GM21390 (cell line): ENCODE data around the gene ADAT3.
"Not testable (repeated sequence)": the region's sequence is repeated elsewhere in the genome, so short reads cannot be mapped to it uniquely, and the experiment has no call there.

Experiments
- ATAC-seq: cut with Tn5 transposase; IDR thresholded peaks from one replicate; pipeline ENCODE4 v1.9.1; 2021; ENCODE audit not compliant: unreplicated experiment

Gene ADAT3

GRCh38 chr19:1882786-1883692 is 22.2 kb upstream of the ADAT3 start:
- no peak for ATAC-seq

- no peak for ATAC-seq
Observed at GRCh38 chr19:1883784-1884183, 21.4 kb upstream of the ADAT3 start.

GRCh38 chr19:1884291-1884718 is 20.9 kb upstream of the ADAT3 start:
- ATAC-seq, result no peak

DNA sequence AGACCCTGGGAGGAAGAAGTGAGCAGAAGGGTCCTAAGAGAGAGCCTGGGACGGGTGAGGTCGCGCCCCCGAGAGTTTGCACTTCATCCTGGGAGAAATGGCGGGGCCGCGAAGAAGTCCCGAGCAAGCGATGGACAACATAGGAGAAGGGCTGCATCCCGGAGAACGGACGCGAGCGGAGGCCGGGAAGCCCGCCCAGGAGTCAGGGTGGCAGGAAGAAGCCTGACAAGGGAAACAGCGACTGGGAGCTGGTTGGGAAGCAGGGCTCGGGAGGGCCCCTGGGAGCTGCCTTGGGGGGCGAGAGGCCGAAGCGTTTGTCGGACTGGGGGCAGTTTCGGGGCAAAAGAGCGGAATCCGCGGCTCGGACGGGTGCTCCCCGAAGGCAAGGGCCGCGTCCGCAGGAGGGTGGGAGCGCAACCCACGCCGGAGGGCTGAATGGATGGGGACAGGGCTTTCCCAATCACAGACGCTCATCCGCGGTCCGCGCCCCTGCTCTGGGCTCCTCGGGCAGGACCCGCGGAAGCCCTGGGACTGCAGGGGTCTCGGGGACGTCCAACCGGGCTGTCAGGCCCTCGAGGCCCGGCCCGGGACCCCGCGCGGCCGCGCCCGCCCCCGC is 20.4 kb upstream of the ADAT3 start:
- peak; percentile 13 for ATAC-seq

DNA sequence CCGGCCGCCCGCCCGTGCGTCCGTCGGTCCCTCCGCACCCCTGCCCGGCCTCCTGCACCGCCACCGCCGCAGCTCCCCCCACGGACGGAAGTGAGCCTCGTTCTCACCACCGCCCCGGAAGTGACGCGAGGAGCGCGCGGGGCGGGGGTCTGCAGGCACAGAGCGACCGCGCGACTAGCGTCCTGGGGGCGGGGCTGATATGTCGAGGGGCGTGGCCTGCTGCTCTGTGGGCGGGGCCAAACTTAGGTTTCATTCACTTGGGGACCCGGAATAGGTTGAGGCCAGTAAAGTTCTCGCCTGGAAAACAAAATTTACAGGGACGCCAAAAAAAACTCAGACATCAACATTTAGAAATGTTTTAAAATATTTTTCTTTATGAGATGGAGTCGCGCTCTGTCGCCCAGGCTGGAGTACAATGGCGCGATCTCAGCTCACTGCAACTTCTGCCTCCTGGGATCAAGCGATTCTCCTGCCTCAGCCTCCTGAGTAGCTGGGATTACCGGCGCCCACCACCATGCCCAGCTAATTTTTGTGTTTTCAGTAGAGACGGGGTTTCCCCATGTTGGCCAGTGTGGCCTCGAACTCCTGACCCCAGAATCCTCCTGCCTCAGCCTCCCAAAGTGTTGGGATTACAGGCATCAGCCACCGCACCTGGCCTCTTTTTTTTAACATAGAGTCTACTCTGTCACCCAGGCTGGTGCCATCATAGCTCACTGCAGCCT is 19.6 kb upstream of the ADAT3 start, which contains the start of gene ABHD17A:
Gene ABHD17A (minus strand): TSS at position 99 of the 722 bp plus-strand sequence. CDS start 3,930 bp downstream, outside the sequence.
- ATAC-seq, result peak; percentile 68

DNA sequence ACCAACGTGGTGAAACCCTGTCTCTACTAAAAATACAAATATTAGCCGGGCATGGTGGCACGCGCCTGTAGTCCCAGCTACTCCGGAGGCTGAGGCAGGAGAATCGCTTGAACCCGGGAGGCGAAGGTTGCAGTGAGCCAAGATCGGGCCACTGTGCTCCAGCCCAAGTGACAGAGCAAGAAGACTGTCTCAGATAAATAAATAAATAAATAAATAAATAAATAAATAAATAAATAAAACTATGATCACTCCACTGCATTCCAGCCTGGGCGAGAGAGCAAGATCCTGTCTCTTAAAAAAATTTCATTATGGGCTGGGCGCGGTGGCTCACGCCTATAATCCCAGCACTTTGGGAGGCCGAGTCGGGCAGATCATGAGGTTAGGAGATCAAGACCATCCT is 18.8 kb upstream of the ADAT3 start:
- not testable (repeated sequence) for ATAC-seq

DNA sequence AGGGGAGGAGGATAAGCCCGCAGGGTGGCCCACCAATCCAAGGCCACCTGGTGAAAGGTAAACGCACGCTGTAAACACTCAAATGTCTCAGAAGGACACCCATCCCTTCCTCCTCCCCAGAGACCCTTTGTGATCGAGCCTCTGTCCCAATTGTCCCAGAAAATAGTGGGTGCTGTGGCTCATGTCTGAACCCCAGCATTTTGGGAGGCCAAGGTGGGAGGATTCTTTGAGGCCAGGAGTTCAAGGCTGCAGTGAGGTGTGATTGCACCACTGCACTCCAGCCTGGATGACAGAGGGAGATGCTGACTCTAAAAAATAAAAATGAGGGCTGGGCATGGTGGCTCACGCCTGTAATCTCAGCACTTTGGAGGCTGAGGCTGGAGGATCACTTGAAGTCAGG is 16.8 kb upstream of the ADAT3 start:
- ATAC-seq, result no peak

- no peak for ATAC-seq
Observed at GRCh38 chr19:1889907-1890306, 15.3 kb upstream of the ADAT3 start.

- no peak for ATAC-seq
Observed at GRCh38 chr19:1893791-1894190, 11.4 kb upstream of the ADAT3 start.

DNA sequence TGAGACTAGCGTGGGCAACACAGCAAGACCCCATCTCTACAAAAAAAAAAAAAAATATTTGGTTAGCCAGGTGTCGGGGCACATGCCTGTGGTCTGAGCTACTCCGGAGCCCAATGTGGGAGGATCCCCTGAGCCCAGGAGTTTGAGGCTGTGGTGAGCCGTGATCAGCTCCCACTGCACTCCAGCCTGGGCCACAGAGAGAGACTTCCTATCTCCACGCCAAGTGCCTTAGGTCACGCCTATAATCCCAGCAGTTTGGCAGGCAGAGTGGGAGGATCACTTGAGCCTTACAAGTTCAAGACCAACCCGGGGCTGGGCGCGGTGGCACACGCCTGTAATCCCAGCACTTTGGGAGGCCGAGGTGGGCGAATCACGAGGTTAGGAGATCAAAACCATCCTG is 8.7 kb upstream of the ADAT3 start:
- ATAC-seq, result no peak

DNA sequence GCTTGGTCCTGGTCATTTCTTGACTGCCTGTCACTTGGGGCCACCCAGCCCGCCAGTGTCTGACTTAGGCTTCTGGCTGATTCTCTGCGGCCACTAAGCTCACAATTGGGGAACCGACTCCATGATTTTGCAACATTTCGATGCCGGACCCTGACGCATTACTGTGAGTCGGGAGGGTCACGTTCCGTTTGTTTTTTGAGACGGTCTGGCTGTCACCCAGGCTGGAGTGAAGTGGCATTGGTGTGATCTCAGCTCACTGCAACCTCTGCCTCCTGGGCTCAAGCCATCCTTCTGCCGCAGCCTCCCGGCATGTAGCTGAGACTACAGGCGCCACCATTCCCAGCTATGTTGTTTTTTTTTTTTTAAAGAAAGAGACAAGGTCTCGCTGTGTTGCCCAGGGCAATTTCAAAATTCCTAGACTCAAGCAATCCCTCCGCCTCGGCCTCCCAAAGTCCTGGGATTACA is 3.2 kb upstream of the ADAT3 start:
- ATAC-seq, result no peak

DNA sequence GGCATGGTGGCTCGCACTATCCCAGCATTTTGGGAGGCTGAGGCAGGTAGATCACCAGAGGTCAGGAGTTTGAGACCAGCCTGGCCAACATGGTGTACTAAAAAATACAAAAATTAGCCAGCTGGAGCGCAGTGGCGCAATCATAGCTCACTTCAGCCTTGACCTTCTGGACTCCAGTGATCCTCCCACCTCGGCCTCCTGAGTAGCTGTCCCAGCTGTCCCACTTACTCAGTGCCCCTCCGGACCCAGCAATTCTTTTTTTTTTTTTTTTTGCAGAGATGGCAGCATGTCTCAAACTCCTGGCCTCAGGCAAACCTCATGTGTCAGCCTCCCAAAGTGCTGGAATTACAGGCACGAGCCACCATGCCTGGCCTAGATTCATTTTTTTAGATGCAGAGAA is 2.3 kb upstream of the ADAT3 start:
- no peak for ATAC-seq

DNA sequence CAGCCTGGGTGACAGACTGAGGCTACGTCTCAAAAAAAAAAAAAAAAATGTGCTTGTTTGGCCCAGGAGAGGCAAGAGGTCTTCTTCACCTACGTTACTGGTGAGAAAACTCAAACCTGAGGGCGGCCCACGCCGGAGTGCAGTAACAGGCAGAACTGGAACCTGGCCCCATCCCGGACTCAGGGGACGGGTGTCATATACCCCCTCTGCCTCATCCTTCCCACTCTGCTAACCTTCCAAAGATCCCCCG is 414 bp upstream of the ADAT3 start:
- peak; percentile 7 for ATAC-seq

GRCh38 chr19:1905863-1906375 is 720 bp downstream of the ADAT3 start:
- no peak for ATAC-seq

DNA sequence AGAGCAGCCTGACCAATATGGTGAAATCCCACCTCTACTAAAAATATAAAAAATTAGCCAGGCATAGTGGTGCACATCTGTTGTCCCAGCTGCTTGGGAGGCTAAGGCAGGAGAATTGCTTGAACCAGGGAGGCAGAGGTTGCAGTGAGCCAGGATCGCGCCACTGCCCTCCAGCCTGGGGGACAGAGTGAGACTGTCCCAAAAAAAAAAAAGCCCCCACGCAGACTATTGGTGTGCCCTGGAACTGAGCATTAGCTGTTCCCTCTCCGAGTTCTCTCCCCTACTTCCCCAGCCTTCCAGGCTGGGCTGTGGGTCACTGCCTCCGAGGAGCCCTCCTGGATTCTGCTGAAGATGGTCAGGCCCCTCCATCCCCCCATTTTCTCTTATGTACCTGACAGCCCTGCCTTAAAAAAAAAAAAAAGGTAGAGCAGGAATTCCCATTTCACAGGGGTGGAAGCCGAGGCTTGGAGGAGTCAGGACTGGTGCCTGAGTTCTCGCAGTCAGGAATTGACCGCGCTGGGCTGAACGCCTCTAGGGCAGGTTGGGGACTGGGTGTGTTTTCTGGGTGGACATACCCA is 1.9 kb downstream of the ADAT3 start:
- ATAC-seq, result no peak

GRCh38 chr19:1907563-1908363 is 2.6 kb downstream of the ADAT3 start:
- no peak for ATAC-seq

DNA sequence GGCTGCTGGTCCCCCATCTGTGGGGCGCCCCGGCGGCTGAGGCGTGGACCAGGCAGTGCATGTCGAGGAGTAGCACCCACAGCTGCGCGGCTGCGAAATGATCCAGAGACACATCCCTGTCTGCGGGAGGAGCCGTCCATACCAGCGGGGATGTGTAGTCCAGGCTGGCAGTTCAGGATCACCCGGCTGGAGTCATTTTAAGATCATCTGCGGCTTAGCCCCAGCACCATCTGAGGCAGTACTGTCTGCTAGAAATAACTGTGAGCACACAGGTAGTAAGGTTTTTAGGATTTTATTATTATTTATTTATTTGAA is 3.1 kb downstream of the ADAT3 start:
- no peak for ATAC-seq

DNA sequence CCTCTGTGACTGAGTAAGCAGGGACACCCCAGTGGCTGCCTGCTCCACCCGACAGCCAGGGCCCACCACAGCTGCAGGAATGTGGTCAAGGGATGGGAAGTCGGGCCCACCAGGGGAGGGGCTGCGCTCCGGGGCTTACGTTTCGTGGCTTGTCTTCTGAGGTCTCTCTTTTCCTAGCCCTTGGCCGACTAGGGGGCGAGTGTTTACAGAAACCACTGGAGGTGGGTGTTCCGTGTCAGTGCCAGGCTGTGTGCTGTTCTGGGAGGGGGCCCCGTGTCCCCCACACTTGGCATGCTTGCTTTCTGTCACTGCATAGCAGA is 4.5 kb downstream of the ADAT3 start:
- no peak for ATAC-seq

DNA sequence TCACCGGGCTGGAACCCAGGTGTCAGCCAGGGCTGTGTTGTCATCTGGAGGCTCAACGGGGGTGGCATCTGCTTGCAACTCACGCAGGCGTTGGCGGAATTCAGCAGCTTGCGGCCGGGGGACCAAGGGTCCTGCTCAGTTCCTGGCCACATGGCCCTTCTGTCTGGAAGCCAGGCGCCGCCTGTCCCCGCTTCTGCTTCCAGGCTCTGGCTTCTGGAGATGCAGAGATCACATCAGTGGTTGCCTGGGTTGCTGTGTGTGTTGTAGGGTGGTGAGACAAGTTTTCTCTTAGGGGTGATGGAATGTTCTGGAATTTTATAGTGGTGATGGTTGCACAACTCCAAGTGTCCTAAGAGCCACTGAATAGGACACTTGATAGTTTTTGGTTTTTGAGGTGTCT is 5.0 kb downstream of the ADAT3 start:
- ATAC-seq, result no peak

DNA sequence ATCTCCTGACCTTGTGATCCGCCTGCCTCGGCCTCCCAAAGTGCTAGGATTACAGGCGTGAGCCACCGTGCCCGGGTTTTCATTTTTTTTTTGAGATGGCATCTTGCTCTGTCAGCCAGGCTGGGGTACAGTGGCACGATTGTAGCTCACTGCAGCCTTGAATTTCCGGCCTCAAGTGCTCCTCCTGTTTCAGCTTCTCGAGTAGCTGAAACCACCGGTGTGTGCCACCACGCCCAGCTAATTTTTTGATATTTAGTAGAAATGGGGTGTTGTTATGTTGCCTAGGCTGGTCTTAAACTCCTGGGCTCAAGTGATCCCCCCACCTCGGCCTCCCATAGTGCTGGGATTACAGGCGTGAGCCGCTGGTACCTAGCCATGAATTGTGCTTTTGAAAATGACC is 5.9 kb downstream of the ADAT3 start:
- no peak for ATAC-seq

GRCh38 chr19:1911995-1912394 is 6.8 kb downstream of the ADAT3 start:
- no peak for ATAC-seq
